Myocyte (in vitro differentiated cells): ENCODE data around the gene MTMR12. TPM values are rescaled to one million over a fixed set of nuclear protein-coding genes. Genes with fewer than 3 reads are reported as not detected.
"Not testable (repeated sequence)": the region's sequence is repeated elsewhere in the genome, so short reads cannot be mapped to it uniquely, and the experiment has no call there.

Experiments
- DNase-seq: peaks from one replicate; pipeline ENCODE4 v3.0.0-alpha.2; 2012; ENCODE audit warnings: low read depth
- total RNA-seq: library from RNA; depleted of rRNA; stranded (reverse); fragments of >200 nt; gene quantifications from 2 replicates; pipeline ENCODE4 v1.2.3, GENCODE V29; 2014

The MTMR12 gene
- total RNA-seq, 1 donor from 2014 or later: 21.8 TPM

GRCh38 chr5:32325062-32325461, 12.3 kb upstream of the MTMR12 start:
- peak; percentile 96 for DNase-seq

- no peak for DNase-seq
Measured at GRCh38 chr5:32323741-32324140, 11.0 kb upstream of the MTMR12 start.

- DNase-seq: no peak
Measured at GRCh38 chr5:32322882-32323281, 10.1 kb upstream of the MTMR12 start.

GRCh38 chr5:32321787-32322186, 9.0 kb upstream of the MTMR12 start:
- not testable (repeated sequence) for DNase-seq

GRCh38 chr5:32320576-32320975, 7.8 kb upstream of the MTMR12 start:
- no peak for DNase-seq

- no peak for DNase-seq
Measured at GRCh38 chr5:32319926-32320543, 7.3 kb upstream of the MTMR12 start.

DNA sequence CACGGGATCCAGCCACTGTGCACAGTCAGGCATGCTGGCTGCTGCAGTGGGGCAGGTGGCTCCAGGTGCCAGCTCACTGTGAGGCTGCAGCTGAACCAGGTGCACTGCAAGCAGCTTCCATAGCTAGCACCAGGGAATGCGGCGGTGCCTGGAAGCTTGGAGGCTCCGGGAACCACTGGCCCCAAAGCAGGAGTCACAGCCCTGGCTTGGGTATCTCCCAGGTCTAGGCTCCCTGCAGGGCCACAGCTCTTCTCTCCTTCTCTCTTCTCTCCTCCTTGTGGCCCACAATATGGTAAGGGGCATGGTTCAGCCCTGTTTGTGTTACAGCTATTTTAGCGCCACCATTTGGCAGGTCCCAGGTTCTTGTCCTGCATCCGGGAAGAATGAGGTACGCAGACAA, 6.7 kb upstream of the MTMR12 start:
- DNase-seq: no peak

DNA sequence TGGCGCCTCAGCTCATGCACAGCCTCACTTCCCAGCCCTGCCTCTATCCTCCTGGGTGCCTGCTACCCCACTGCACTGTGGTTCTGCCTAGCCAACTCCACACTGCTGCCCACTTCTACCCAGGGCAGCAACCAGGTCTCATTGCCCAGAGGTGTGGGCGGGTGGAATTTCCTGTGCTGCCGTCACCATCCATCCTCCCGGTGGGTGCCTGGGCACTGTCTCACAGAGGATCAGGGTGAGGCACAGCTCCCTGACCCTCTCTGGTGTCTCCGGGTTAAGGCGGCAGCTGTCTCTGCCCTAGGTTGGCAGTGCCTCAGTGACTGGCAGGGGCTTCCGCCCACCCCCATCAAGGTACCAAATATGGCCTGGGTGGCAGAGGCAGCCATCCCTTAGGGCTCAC, 4.3 kb upstream of the MTMR12 start:
- no peak for DNase-seq

- DNase-seq: no peak
Measured at GRCh38 chr5:32315221-32316014, 2.7 kb upstream of the MTMR12 start.

GRCh38 chr5:32314658-32315057, 1.9 kb upstream of the MTMR12 start:
- DNase-seq: no peak

- DNase-seq: not testable (repeated sequence)
Measured at GRCh38 chr5:32314152-32314488, 1.4 kb upstream of the MTMR12 start.

- DNase-seq: peak; percentile 72
Measured at GRCh38 chr5:32312197-32312594, 543 bp downstream of the MTMR12 start.

GRCh38 chr5:32311404-32312196, 1.1 kb downstream of the MTMR12 start:
- DNase-seq: no peak

GRCh38 chr5:32309761-32310160, 3.0 kb downstream of the MTMR12 start:
- DNase-seq: no peak

DNA sequence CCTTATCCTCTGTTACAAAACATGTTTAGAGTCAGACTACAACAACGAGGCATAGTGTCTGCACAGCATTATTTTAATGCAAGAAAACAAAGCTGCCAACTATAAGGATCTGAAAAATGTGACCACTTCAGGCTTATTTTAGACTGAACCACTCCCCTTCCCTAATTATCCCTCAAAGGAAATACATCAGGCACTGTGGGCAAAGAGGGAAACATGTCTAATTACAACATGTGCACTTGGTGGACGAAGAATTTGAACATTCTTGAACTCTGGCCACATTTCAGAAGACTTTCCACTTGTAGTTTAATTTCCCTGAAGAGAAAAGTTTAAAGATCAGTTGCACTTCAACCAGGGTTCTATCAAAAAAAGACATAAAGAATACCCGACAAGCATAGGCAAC, 3.8 kb downstream of the MTMR12 start:
- peak; percentile 65 for DNase-seq

DNA sequence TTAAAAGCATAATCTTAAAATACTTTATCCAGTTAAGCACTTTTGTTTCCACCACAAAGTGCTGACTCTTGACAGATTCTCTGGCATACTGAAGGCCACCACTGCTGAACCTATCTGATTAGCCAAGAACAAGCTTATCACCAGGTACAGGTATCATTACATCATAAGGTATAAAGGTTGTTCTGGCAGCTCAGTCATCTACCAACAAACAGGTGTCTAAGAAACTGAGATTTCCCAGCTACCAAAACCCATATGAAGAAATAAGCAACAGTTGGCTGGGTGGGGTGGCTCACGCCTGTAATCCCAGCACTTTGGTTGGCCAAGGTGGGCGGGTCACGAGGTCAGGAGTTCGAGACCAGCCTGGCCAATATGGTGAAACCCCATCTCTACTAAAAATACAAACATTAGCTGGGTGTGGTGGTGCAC, 5.0 kb downstream of the MTMR12 start:
- no peak for DNase-seq

DNA sequence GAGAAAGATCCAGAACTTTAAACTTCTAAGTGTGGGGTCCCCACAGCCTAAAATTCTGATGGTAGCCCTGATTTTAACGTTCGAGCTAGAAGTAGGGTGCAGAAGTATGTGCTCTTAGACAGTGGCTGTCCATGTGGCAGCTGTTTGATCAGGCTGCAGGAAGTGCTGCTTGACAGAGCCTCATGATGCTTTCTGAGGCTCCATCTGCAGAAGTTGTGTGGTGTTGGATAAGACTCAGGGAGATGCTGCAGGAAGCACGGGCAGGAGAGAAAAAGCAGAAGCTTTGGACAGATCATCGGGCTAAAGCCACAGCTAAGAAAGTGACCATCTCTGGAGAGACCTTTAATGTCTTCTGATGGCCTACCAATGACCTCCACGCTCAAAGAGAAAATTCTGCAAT, 8.1 kb downstream of the MTMR12 start:
- DNase-seq: no peak

DNA sequence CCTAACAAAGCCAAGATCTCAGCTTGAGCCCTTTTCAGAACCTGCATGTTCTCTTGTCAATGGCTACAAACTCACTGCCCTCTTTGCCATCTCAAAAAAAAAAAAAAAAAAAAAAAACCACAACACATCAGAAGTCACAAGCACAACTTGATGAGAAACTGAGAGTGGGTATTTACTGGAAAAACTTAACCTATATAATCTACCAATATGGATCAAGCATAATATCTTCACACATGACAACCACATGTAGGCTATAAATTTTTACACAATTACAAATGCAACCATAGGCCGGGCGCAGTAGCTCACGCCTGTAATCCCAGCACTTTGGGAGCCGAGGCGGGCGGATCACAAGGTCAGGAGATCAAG, 9.0 kb downstream of the MTMR12 start:
- no peak for DNase-seq

GRCh38 chr5:32302835-32303754, 9.6 kb downstream of the MTMR12 start:
- no peak for DNase-seq

DNA sequence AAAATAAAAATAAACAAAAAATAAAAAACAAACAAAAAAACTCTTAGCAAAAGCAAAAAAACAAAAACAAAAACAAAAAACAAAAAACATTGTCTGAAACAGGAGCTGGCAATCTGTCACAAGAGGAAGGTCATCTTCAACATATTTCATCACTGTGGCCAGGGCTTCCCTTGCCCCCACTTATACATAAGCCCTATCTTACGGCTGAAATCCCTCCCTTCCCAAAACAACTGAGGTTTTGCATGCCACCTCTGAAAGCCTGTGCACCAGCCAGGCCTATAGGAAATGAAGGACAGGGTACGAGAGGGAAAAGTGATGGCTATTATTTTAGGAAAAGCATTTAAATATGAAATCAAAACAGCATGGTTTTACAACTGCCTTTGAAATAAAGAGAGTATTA, 10.8 kb downstream of the MTMR12 start:
- DNase-seq: no peak

DNA sequence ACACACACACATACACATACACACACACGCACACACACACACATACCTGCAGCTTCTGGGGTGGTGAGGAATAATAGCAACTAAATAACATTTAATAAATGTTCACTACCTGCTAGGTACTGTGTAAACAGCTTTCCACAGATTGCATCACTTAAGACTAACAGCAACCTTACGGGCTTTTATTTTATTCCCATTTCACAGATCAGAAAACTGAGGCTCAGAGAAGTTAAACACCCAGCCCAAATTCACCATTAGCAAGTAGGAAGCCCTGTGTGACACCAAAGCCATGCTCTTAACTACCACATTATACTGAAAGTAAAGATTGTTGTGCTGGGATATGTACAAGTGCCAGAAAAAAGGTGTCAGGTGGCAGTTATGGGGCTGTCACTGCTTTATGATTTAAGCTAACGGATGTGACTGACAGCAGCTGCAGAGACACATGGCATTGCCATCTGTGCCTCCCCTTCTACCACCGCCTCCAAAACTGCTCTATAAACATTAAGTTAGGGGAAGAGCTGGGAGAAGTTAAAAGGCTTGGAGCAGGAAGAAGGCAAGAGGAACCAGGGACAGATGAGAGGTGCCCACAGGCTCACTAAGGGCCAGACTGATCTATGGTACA, 13.6 kb downstream of the MTMR12 start:
- DNase-seq: peak; percentile 53
